ENCODE measurements around the gene COLQ. TPM values are rescaled to one million over a fixed set of nuclear protein-coding genes. Genes with fewer than 3 reads are reported as not detected.
"Not testable (repeated sequence)": the region's sequence is repeated elsewhere in the genome, so short reads cannot be mapped to it uniquely, and the experiment has no call there.

COLQ gene
- total and polyA plus RNA-seq, 8 donors: 1.9 to 12.6 (median 10.1) TPM

DNA sequence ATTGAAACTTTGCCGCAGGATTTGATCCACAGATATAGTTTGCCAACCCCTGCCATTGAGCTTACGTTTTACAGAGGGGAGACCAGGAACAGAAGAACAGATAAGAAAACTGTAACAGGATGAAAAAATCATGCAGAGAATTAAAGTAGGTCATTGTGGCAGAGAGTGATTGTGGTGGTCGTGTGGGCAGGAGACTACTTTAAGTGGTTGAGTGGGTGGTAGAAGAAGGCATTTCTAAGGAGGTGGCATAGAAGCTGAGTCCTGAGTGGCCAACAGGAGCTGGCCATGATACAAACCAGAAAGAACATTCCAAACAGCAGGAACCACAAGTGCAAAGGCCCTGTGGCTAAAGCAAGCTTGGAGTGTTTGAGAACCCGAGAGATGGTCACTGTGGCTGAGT lies 34.5 kb downstream of the COLQ start:
- TF ChIP-seq, protein P1, sequence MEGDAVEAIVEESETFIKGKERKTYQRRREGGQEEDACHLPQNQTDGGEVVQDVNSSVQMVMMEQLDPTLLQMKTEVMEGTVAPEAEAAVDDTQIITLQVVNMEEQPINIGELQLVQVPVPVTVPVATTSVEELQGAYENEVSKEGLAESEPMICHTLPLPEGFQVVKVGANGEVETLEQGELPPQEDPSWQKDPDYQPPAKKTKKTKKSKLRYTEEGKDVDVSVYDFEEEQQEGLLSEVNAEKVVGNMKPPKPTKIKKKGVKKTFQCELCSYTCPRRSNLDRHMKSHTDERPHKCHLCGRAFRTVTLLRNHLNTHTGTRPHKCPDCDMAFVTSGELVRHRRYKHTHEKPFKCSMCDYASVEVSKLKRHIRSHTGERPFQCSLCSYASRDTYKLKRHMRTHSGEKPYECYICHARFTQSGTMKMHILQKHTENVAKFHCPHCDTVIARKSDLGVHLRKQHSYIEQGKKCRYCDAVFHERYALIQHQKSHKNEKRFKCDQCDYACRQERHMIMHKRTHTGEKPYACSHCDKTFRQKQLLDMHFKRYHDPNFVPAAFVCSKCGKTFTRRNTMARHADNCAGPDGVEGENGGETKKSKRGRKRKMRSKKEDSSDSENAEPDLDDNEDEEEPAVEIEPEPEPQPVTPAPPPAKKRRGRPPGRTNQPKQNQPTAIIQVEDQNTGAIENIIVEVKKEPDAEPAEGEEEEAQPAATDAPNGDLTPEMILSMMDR (IDR thresholded peaks at IDR 0.05): no peak
- Histone ChIP-seq H3K36me3 (no peaks in the 10 kb centered on the region), H3K4me1 (no peaks in the 10 kb centered on the region), H3K9me3 (no peaks in the 10 kb centered on the region), H3K27ac (no peak overlapping the region), H3K4me3 (no peak overlapping the region), H3K27me3 (no peaks in the 10 kb centered on the region)
- no peak for DNase-seq
- no peak for ATAC-seq
- intact Hi-C loops (cut with DNase I): no loop called here

DNA sequence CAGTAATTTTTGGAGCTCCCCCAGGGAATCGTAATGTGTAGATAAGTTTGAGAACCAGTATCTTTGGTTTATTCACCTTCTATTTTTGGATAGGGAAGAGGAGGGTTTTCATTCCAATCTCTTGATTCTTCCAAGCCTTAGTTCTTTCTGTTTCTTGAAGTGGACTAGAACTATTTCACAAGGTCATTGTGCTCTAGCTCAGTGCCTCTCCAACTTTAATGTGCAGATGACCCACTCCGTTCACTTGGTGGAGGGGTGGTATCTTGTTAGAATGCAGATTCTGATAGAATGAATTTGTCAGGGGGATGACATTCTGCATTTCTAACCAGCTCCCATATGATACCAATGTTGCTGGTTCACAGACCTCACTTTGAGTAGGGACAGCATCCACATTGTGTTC lies 35.5 kb downstream of the COLQ start:
- no peaks in the 10 kb centered on the region for H3K4me1 ChIP-seq
- no peaks in the 10 kb centered on the region for H3K36me3 ChIP-seq
- intact Hi-C loops (cut with DNase I): no loop called here
- H3K4me3 ChIP-seq: no peak overlapping the region
- H3K27ac ChIP-seq: no peak overlapping the region
- H3K27me3 ChIP-seq: no peaks in the 10 kb centered on the region
- TF ChIP-seq, protein P1 (IDR thresholded peaks at IDR 0.05): no peak
- H3K9me3 ChIP-seq: no peaks in the 10 kb centered on the region
- DNase-seq (no peak), ATAC-seq (no peak)

DNA sequence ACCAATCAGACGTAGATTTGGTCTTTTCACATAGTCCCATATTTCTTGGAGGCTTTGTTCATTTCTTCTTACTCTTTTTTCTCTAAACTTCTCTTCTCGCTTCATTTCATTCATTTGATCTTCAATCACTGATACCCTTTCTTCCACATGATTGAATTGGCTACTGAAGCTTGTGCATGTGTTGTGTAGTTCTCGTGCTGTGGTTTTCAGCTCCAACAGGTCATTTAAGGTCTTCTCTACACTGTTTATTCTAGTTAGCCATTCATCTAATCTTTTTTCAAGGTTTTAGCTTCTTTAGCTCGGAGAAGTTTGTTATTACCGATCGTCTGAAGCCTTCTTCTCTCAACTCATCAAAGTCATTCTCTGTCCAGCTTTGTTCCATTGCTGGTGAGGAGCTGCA lies 37.0 kb downstream of the COLQ start:
- H3K9me3 ChIP-seq; H3K4me1 ChIP-seq; H3K36me3 ChIP-seq; intact Hi-C loops (cut with DNase I); H3K4me3 ChIP-seq; H3K27ac ChIP-seq; H3K27me3 ChIP-seq; DNase-seq; ATAC-seq: not testable (repeated sequence)

DNA sequence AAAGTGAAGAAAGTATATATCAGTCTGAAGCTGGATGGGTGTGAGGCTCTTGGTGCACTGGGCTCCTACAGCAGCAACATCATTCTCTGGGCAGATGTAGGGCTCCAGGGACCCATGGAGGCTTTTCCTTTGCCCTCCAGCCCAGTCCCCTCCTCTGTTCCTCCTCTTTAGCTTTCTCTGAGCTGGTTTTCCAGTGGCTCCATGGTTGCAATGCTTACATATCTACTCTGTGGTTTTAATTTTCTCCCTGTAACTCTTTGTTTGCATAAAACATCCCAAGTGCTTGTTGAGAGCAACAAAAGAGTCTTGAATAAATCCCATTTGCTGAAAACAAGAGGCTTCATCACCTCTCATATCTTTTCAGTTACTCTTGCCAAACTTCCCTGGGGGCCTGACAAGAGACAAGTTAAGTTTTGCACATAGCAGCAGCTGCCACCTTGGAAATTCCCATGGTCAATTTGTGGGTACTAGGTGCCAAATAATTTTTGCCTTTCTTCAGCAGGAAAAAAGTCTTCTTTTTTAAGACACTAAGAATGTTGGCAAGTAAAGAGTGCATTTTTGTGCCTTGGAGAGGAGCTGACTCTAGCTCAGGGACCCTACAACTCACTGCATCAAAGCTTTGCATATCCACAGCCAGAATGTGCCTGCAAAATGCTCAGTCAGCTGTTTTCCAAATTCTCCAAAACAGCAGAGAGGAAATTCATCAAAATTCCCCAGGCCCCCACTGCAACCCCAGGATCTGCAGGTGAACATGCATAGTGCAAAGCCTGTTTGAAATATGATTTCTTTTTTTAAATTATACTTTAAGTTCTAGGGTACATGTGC lies 41.9 kb downstream of the COLQ start:
- ATAC-seq: peak; percentile 90
- H3K27me3 ChIP-seq: no peaks in the 10 kb centered on the region
- DNase-seq: no peak
- H3K9me3 ChIP-seq: peaks cover 0 to 2% of the 10 kb centered on the region in 2 donors
- TF ChIP-seq, protein P1 (IDR thresholded peaks at IDR 0.05): no peak
- H3K4me3 ChIP-seq: no peak overlapping the region
- no peak overlapping the region for H3K27ac ChIP-seq
- H3K36me3 ChIP-seq: no peaks in the 10 kb centered on the region
- H3K4me1 ChIP-seq: peaks cover 0 to 4% of the 10 kb centered on the region in 2 donors
- intact Hi-C loops (cut with DNase I): no loop called here

DNA sequence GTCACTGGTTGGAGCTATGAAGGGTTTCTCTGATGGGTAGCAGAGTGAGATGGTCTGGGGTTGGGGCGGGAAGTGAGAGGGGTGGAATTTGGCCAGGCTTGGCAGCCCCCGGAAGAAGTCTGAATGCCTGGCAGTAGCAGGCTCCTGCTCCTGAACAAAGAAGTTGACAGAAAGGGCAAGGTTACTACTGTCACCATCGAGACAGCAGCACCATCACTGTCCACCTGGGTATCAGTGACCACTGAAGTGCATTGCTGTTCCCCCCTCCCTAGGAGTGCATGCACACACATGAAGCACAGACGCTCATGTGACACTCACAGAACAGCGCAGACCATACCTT lies 42.9 kb downstream of the COLQ start:
- TF ChIP-seq, protein P1 (IDR thresholded peaks at IDR 0.05): no peak
- Histone ChIP-seq H3K4me1 (peaks cover 0 to 4% of the 10 kb centered on the region in 2 donors), H3K36me3 (no peaks in the 10 kb centered on the region), H3K27ac (no peak overlapping the region), H3K9me3 (peaks cover 0 to 2% of the 10 kb centered on the region in 2 donors), H3K27me3 (no peaks in the 10 kb centered on the region), H3K4me3 (no peak overlapping the region)
- intact Hi-C loops (cut with DNase I): no loop called here
- no peak for DNase-seq
- ATAC-seq: no peak

Data from left lung (tissue), 10 donors.